AG04450 (cell line): Measurements from ENCODE around the gene PRR18. TPM values are rescaled to one million over a fixed set of nuclear protein-coding genes. Genes with fewer than 3 reads are reported as not detected.

Experiments
- CTCF ChIA-PET: fragments of 300-600, 350-600 bp; formaldehyde crosslinking; extraction: SDS; loops from one replicate; lab custom pipeline; 2022; ENCODE audit warnings: antibody characterized with exemption, inconsistent platforms; lab: Charles Lee
- POLR2A ChIA-PET: fragments of 350-600 bp; formaldehyde crosslinking; extraction: SDS; loops from one replicate; lab custom pipeline; 2021; ENCODE audit warnings: antibody characterized with exemption, inconsistent platforms; lab: Yijun Ruan, JAX
- DNase-seq: peaks from one replicate; pipeline ENCODE4 v3.0.0-alpha.2; 2011; ENCODE audit warnings: low read depth, low spot score
- H3K27ac ChIP-seq: one replicate; pipeline ENCODE4 v1.5.1; 2012; ENCODE audit warnings: low read depth, low read length, control low read depth
- H3K27me3 ChIP-seq: one replicate; pipeline ENCODE4 v1.6.0; 2012; ENCODE audit warnings: low read length; ENCODE audit not compliant: control insufficient read depth, insufficient read depth
- H3K4me3 ChIP-seq: 2 replicates; pipeline ENCODE4 v1.5.1; 2011; ENCODE audit warnings: mild to moderate bottlenecking, low read depth, low read length, control low read depth
- H3K9me3 ChIP-seq: 2 replicates; pipeline ENCODE4 v1.5.1; 2012; ENCODE audit warnings: low read length; ENCODE audit not compliant: control insufficient read depth, insufficient read depth
- CTCF ChIP-seq: IDR thresholded peaks from 2 replicates; pipeline ENCODE4 v1.5.1; 2011; ENCODE audit warnings: low read depth, low read length, control low read depth, inconsistent platforms
- polyA plus RNA-seq: library from polyadenylated mRNA; depleted of rRNA; stranded (reverse); fragments of >200 nt; gene quantifications from 2 replicates; pipeline ENCODE4 v1.2.3, GENCODE V29; 2011

Gene PRR18
- polyA plus RNA-seq, 1 experiment: not detected

DNA sequence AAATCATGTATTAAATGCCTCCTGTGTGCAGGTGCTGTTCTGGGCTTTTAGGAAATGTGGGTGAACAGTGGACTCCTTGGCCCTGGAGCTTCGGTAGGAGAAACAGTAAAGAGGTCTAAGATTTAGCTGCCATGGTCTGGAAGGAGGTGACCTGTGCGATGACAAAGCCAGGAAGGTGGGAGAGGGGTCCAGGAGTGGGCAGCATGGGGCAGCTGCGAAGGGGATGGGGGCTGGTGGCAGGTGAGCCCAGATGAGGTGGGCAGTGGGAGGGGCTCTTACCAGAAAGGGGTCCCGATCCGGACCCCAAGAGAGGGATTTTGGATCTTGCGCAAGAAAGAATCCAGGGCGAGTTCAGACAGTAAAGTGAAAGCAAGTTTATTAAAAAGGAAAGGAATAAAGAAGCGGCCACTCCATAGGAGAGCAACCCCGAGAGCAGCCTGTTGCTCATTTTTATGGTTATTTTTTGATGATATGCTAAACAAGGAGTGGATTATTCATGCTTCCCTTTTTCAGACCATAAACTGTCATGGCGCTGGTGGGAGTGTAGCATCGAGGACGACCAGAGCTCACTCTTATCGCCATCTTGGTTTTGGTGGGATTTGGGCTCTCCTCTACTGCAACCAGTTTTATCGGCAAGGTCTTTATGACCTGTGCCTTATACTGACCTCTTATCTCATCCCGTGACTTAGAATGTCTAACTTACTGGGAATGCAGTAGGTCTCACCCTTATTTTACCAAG lies 38.7 kb downstream of the PRR18 start:
- DNase-seq: no peak
- H3K4me3 ChIP-seq: no peak overlapping the region
- H3K27me3 ChIP-seq: peaks cover 2% of the 10 kb centered on the region
- ChIA-PET POLR2A (no interaction called here), CTCF (interaction anchor here (1.6 kb wide), 1 partner anchor 112 kb away, joined by 6 read pairs; no protein-coding TSS in a partner anchor)
- no peak overlapping the region for H3K27ac ChIP-seq
- TF ChIP-seq CTCF: no peak
- no peaks in the 10 kb centered on the region; the same call in 1 of the 2 replicates for H3K9me3 ChIP-seq

DNA sequence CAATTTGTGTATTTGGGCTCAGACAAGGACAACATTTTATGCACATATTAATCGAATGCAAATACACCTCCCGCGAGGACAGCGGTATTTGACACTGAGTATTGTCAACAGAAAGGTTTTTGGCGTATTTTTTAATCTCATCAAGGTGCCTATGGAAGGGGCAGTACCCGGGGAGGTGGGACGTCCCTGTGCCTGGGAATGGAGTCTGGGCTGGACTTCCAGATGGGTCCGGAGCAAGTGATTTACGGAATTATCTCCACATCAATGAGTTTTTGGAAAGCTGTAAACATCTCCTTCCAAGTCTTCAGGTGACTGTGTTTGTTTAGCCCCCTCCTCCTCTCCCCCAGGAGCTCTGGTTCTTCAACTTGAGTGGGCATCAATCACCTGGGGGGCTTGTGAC lies 39.8 kb downstream of the PRR18 start:
- Histone ChIP-seq H3K9me3 (no peaks in the 10 kb centered on the region; the same call in 1 of the 2 replicates), H3K27ac (no peak overlapping the region), H3K4me3 (no peak overlapping the region), H3K27me3 (peaks cover 2% of the 10 kb centered on the region)
- TF ChIP-seq CTCF: no peak
- POLR2A ChIA-PET: no interaction called here
- CTCF ChIA-PET: interaction anchor here (1.6 kb wide), 1 partner anchor 113 kb away, joined by 6 read pairs; no protein-coding TSS in a partner anchor
- no peak for DNase-seq

DNA sequence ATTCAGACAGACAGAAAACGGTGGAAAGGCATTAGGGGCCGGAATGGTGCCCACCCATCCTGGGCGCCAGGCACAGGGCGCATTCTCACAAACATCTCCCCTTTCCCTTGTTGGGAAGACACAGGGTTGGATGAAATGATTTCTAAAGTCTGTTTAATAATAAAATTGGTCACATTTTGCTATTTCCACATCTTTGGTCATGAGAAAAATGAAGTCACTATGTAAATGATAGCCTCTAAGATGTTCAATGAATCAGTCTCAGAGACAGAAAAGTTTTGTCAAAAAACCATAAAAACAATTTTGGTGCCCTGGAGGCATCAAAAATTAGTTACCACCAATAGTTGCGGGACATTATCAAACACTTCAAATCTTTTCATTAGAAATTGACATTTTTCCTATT lies 40.7 kb downstream of the PRR18 start:
- POLR2A ChIA-PET: no interaction called here

GRCh38 chr6:166266336-166266735 lies 41.9 kb downstream of the PRR18 start:
- no peaks in the 10 kb centered on the region; the same call in 1 of the 2 replicates for H3K9me3 ChIP-seq
- no peak overlapping the region for H3K27ac ChIP-seq
- POLR2A ChIA-PET: no interaction called here
- no peak overlapping the region for H3K4me3 ChIP-seq
- DNase-seq: no peak
- CTCF ChIA-PET: no interaction called here
- H3K27me3 ChIP-seq: peaks cover 2% of the 10 kb centered on the region
- TF ChIP-seq CTCF: no peak

More for the DNA sequence above, 40.7 kb downstream of the PRR18 start:
- no peak overlapping the region for H3K27ac ChIP-seq
- no peak for DNase-seq
- H3K27me3 ChIP-seq: peaks cover 2% of the 10 kb centered on the region
- H3K9me3 ChIP-seq: no peaks in the 10 kb centered on the region; the same call in 1 of the 2 replicates
- CTCF ChIA-PET: no interaction called here
- no peak for TF ChIP-seq CTCF
- no peak overlapping the region for H3K4me3 ChIP-seq
